H1 (cell line): ENCODE measurements around the gene JMJD8. TPM values are rescaled to one million over a fixed set of nuclear protein-coding genes. Genes with fewer than 3 reads are reported as not detected.
A peak's percentile ranks its signal among the peaks of the same experiment; 100 is the strongest.

Experiments used
- CTCF ChIA-PET: fragments of 300-600 bp; sonication (Branson Sonifier 250); formaldehyde crosslinking; loops from one replicate; lab custom pipeline; 2021; ENCODE audit not compliant: partially characterized antibody; lab: Charles Lee
- POLR2A ChIA-PET: fragments of 300-600 bp; sonication (Branson Sonifier 250); formaldehyde crosslinking; loops from one replicate; lab custom pipeline; 2021; ENCODE audit warnings: inconsistent platforms; ENCODE audit not compliant: partially characterized antibody; lab: Charles Lee
- DNase-seq, 2 experiments: peaks; one replicate each; pipeline versions ENCODE4 v3.0.0 to v3.0.0-alpha.2; 2010 to 2022; ENCODE audit warnings: low spot score in 2 of 2, low read depth in 1 of 2, mixed read lengths in 1 of 2
- FAIRE-seq: peaks from 2 replicates; lab custom pipeline; 2011; peaks lifted over from hg19 to GRCh38; lab: Jason Lieb, UNC
- H2AFZ ChIP-seq: 2 replicates; pipeline ENCODE4 v1.8.1; 2012; ENCODE audit warnings: low read length, inconsistent platforms
- H2AK5ac ChIP-seq: 2 replicates; pipeline ENCODE4 v1.6.1; 2013; ENCODE audit warnings: low read depth, low read length
- H2BK120ac ChIP-seq: replicated peaks from 2 replicates; pipeline ENCODE3; 2013; ENCODE audit warnings: low read depth, low read length, inconsistent platforms
- H2BK12ac ChIP-seq: 2 replicates; pipeline ENCODE4 v1.6.1; 2013; ENCODE audit warnings: low read depth, low read length
- H2BK15ac ChIP-seq: 2 replicates; pipeline ENCODE4 v1.6.1; 2013; ENCODE audit warnings: low read length
- H2BK20ac ChIP-seq: 2 replicates; pipeline ENCODE4 v1.6.1; 2013; ENCODE audit warnings: low read length
- H2BK5ac ChIP-seq: 2 replicates; pipeline ENCODE4 v1.6.1; 2013; ENCODE audit warnings: low read depth, low read length
- H3K14ac ChIP-seq: 2 replicates; pipeline ENCODE4 v1.6.1; 2013; ENCODE audit warnings: inconsistent platforms; ENCODE audit not compliant: insufficient read length
- H3K18ac ChIP-seq: 2 replicates; pipeline ENCODE4 v1.6.1; 2013; ENCODE audit warnings: low read length; ENCODE audit errors: extremely low read depth
- H3K23ac ChIP-seq: 2 replicates; pipeline ENCODE4 v1.6.1; 2013; ENCODE audit warnings: inconsistent platforms; ENCODE audit not compliant: insufficient read length
- H3K23me2 ChIP-seq: 2 replicates; pipeline ENCODE4 v1.6.1; 2013; ENCODE audit warnings: low read depth, low read length
- H3K27ac ChIP-seq: 2 replicates; pipeline ENCODE4 v1.6.1; 2011; ENCODE audit warnings: low read depth, low read length, inconsistent platforms
- H3K27me3 ChIP-seq, 4 experiments: replicated peaks in 1 of 4; 1 replicate in 1 of 4; 2 replicates in 3 of 4; pipeline versions ENCODE4 v1.6.1 to v1.8.1; 2011 to 2013; ENCODE audit warnings: low read length in 3 of 4, mild to moderate bottlenecking in 3 of 4, inconsistent platforms in 2 of 4, mixed read lengths in 2 of 4, moderate library complexity in 1 of 4; ENCODE audit not compliant: control insufficient read depth in 3 of 4, insufficient read depth in 3 of 4; ENCODE audit errors: extremely low read depth in 1 of 4
- H3K36me3 ChIP-seq, 4 experiments: 2 replicates each; pipeline versions ENCODE4 v1.6.1 to v1.8.1; 2011 to 2013; ENCODE audit warnings: mild to moderate bottlenecking in 4 of 4, low read length in 3 of 4, moderate library complexity in 2 of 4, control low read depth in 1 of 4, inconsistent platforms in 1 of 4; ENCODE audit not compliant: insufficient read depth in 4 of 4, control insufficient read depth in 2 of 4
- H3K4ac ChIP-seq: replicated peaks from 2 replicates; pipeline ENCODE3; 2013; ENCODE audit warnings: low read length, low read depth, mixed read lengths, inconsistent platforms; ENCODE audit not compliant: insufficient read length
- H3K4me1 ChIP-seq, 4 experiments: replicated peaks in 1 of 4; 1 replicate in 1 of 4; 2 replicates in 3 of 4; pipeline versions ENCODE4 v1.6.1 to v1.8.1; 2011 to 2013; ENCODE audit warnings: low read length in 3 of 4, inconsistent platforms in 2 of 4, mixed read lengths in 1 of 4; ENCODE audit not compliant: insufficient read depth in 4 of 4, control insufficient read depth in 3 of 4
- H3K4me2 ChIP-seq, 2 experiments: 2 replicates each; pipeline versions ENCODE4 v1.6.1 to v1.8.1; 2011 to 2013; ENCODE audit warnings: low read depth in 2 of 2, low read length in 2 of 2, control low read depth in 1 of 2, inconsistent platforms in 1 of 2, mild to moderate bottlenecking in 1 of 2; ENCODE audit not compliant: insufficient read depth in 1 of 2
- H3K4me3 ChIP-seq, 4 experiments: fragments of 200-600, 300-600 bp in 1 of 4; sonication (generic), shearing (Covaris generic), sonication (Bioruptor Twin) in 1 of 4; 2 replicates each; pipeline versions ENCODE4 v1.5.1 to v1.8.1; 2011 to 2016; ENCODE audit warnings: low read length in 4 of 4, low read depth in 3 of 4, control low read depth in 2 of 4, inconsistent platforms in 2 of 4, mild to moderate bottlenecking in 2 of 4, mixed read lengths in 1 of 4, moderate library complexity in 1 of 4; ENCODE audit not compliant: insufficient read depth in 2 of 4; ENCODE audit errors: extremely low read depth in 1 of 4
- H3K56ac ChIP-seq: replicated peaks from 2 replicates; pipeline ENCODE3; 2013; ENCODE audit warnings: low read depth, mild to moderate bottlenecking, mixed read lengths, low read length, inconsistent platforms; ENCODE audit not compliant: insufficient read length
- H3K79me1 ChIP-seq: 2 replicates; pipeline ENCODE4 v1.6.1; 2013; ENCODE audit warnings: low read depth, low read length, control low read depth
- H3K79me2 ChIP-seq, 2 experiments: 2 replicates each; pipeline versions ENCODE4 v1.6.1 to v1.8.1; 2012 to 2013; ENCODE audit warnings: low read length in 2 of 2, mild to moderate bottlenecking in 2 of 2, inconsistent platforms in 1 of 2; ENCODE audit not compliant: insufficient read depth in 2 of 2, control insufficient read depth in 1 of 2
- H3K9ac ChIP-seq, 4 experiments: replicated peaks in 1 of 4; 1 replicate in 1 of 4; 2 replicates in 3 of 4; pipeline versions ENCODE4 v1.6.1 to v1.8.1; 2011 to 2013; ENCODE audit warnings: low read depth in 3 of 4, low read length in 3 of 4, control low read depth in 2 of 4, mild to moderate bottlenecking in 2 of 4, moderate library complexity in 2 of 4, inconsistent platforms in 1 of 4; ENCODE audit errors: extremely low read depth in 1 of 4
- H3K9me3 ChIP-seq, 2 experiments: 2 replicates each; pipeline versions ENCODE4 v1.6.1 to v1.8.1; 2012 to 2013; ENCODE audit warnings: mild to moderate bottlenecking in 2 of 2, moderate library complexity in 2 of 2, control low read depth in 1 of 2, inconsistent platforms in 1 of 2, low read depth in 1 of 2, low read length in 1 of 2, mixed read lengths in 1 of 2; ENCODE audit not compliant: insufficient read depth in 2 of 2
- H4K20me1 ChIP-seq, 2 experiments: replicated peaks in 1 of 2; 2 replicates each; pipeline versions ENCODE3 to v1.8.1; 2011 to 2013; ENCODE audit warnings: inconsistent platforms in 2 of 2, low read length in 2 of 2, mild to moderate bottlenecking in 1 of 2; ENCODE audit not compliant: insufficient read depth in 2 of 2, control insufficient read depth in 1 of 2
- H4K5ac ChIP-seq: 2 replicates; pipeline ENCODE4 v1.6.1; 2013; ENCODE audit warnings: low read length, low read depth, mixed read lengths, inconsistent platforms; ENCODE audit not compliant: insufficient read length
- H4K8ac ChIP-seq: 2 replicates; pipeline ENCODE4 v1.8.0; 2013; ENCODE audit warnings: mild to moderate bottlenecking, moderate library complexity, low read length, inconsistent platforms; ENCODE audit not compliant: insufficient read depth; ENCODE audit errors: extremely low read depth
- H4K91ac ChIP-seq: replicated peaks from 2 replicates; pipeline ENCODE3; 2013; ENCODE audit warnings: low read length, mixed read lengths, inconsistent platforms; ENCODE audit not compliant: insufficient read length
- CHD2 ChIP-seq: IDR thresholded peaks from 2 replicates; pipeline ENCODE4 v1.6.1; 2012; ENCODE audit warnings: low read length, improper control_type of control experiment
- EP300 ChIP-seq, 2 experiments: IDR thresholded peaks; 1 replicate in 1 of 2; 2 replicates in 1 of 2; pipeline ENCODE4 v1.6.1; 2011 to 2012; ENCODE audit warnings: low read depth in 2 of 2, low read length in 2 of 2, mild to moderate bottlenecking in 2 of 2, borderline replicate concordance in 1 of 2, inconsistent platforms in 1 of 2, moderate library complexity in 1 of 2
- HDAC6 ChIP-seq: IDR thresholded peaks from one replicate; pipeline ENCODE4 v1.7.1; 2012; ENCODE audit warnings: low read depth, mild to moderate bottlenecking, inconsistent platforms, low read length, moderate library complexity
- NRF1 ChIP-seq: IDR thresholded peaks from 2 replicates; pipeline ENCODE4 v1.6.1; 2011; ENCODE audit warnings: mild to moderate bottlenecking, low read depth, low read length, improper control_type of control experiment
- RFX5 ChIP-seq: IDR thresholded peaks from 2 replicates; pipeline ENCODE4 v1.6.1; 2011; ENCODE audit warnings: low read depth, low read length, improper control_type of control experiment, borderline replicate concordance
- SP2 ChIP-seq: IDR thresholded peaks from 2 replicates; pipeline ENCODE4 v1.6.1; 2012; ENCODE audit warnings: mild to moderate bottlenecking, low read length, inconsistent platforms
- TBP ChIP-seq: IDR thresholded peaks from 2 replicates; pipeline ENCODE4 v1.6.1; 2011; ENCODE audit warnings: low read depth, low read length, improper control_type of control experiment
- WGBS, 2 experiments: shearing (Covaris generic) in 1 of 2; methylation state at CpG; one replicate each; pipeline versions ENCODE4 v1.1.6 to v1.1.7; 2013 to 2015; ENCODE audit warnings: low lambda C conversion rate in 2 of 2, mixed read lengths in 2 of 2, inconsistent platforms in 1 of 2, low coverage in 1 of 2, missing lambda C conversion rate in 1 of 2; ENCODE audit not compliant: insufficient replicate concordance in 2 of 2, insufficient coverage in 1 of 2, insufficient read length in 1 of 2; ENCODE audit errors: extremely low coverage in 1 of 2, missing lambda C conversion rate in 1 of 2; 5-methylcytosine and 5-hydroxymethylcytosine counted together
- polyA plus RNA-seq, 7 experiments: library from polyadenylated mRNA; depleted of rRNA in 3 of 7; stranded (reverse) in 5 of 7; unstranded in 2 of 7; fragments of >200 nt in 5 of 7; fragments of 200-250 nt in 2 of 7; gene quantifications; 1 replicate in 5 of 7; 2 replicates in 1 of 7; 4 replicates in 1 of 7; pipeline versions ENCODE4 v1.2.1 to v1.2.3, GENCODE V29; 2011 to 2013; ENCODE audit warnings: missing spikeins in 2 of 7, mixed read lengths in 2 of 7
- total RNA-seq: library from RNA; stranded (reverse); fragmentation: NEBNext Ultra II Directional; extraction: Animal tissue kit (Norgen Biotek cat#: 25700); gene quantifications from 2 replicates; pipeline ENCODE4 v1.2.1, GENCODE V29; 2021

Gene JMJD8
- total and polyA plus RNA-seq, 2 of the 8 experiments (the other 6 are each of a cell fraction or from before 2014, with no cell fraction given), result 46.4 to 87.4 TPM

GRCh38 chr16:724188-725040 is 40.3 kb upstream of the JMJD8 start:
- Histone ChIP-seq H3K79me2 (no peaks in the 10 kb centered on the region), H3K23me2 (peaks cover 28% of the 10 kb centered on the region; the same call in 1 of the 2 replicates), H3K4me3 (no peak overlapping the region), H2BK5ac (no peak overlapping the region), H3K14ac (no peak overlapping the region), H4K5ac (no peak overlapping the region), H2BK12ac (no peak overlapping the region), H4K20me1 (peaks cover 4 to 15% of the 10 kb centered on the region in 2 experiments), H4K8ac (no peak overlapping the region; the same call in 1 of the 2 replicates), H2BK15ac (no peak overlapping the region), H3K4me1 (peaks cover 0 to 21% (median 14%) of the 10 kb centered on the region in 4 experiments; a peak in 5 of 7 replicates), H4K91ac (no peak overlapping the region), H2BK20ac (no peak overlapping the region), H3K56ac (no peak overlapping the region), H3K23ac (no peak overlapping the region), H2BK120ac (no peak overlapping the region), H3K9me3 (no peaks in the 10 kb centered on the region; a peak in 1 of 4 replicates), H3K4me2 (no peak overlapping the region), H3K4ac (no peak overlapping the region), H3K27ac (no peak overlapping the region), H3K9ac (no peak overlapping the region), H3K79me1 (no peaks in the 10 kb centered on the region), H3K27me3 (peaks cover 0 to 16% (median 5%) of the 10 kb centered on the region in 4 experiments; a peak in 4 of 7 replicates), H3K18ac (no peak overlapping the region), H2AK5ac (no peak overlapping the region), H3K36me3 (peaks cover 0 to 6% (median 0%) of the 10 kb centered on the region in 4 experiments; a peak in 1 of 8 replicates), H2AFZ (no peak overlapping the region)
- CTCF ChIA-PET, result interaction anchor here (0.5 to 35.8 kb wide), 4 partner anchors 7 to 76 kb away, joined by 3 to 977 read pairs (median 700); partner anchors contain the start of genes ANTKMT, CCDC78, CHTF18 and CIAO3
- FAIRE-seq (no peak), DNase-seq (peak in 1 of 2 experiments; percentile 43)
- POLR2A ChIA-PET, result interaction anchor here (0.7 to 23.0 kb wide), 17 partner anchors 2 to 76 kb away, joined by 3 to 353 read pairs (median 7); partner anchors contain the start of genes ANTKMT, CCDC78, CHTF18 and CIAO3
- WGBS, 2 experiments, result 95% methylated on average over 21 of the region's 29 CpGs; no CpG with 5 or more reads in 1 of the 2 experiments
- no peak for TF ChIP-seq NRF1
- no peak for TF ChIP-seq SP2
- TF ChIP-seq EP300 (IDR thresholded peaks at IDR 0.05; ENCODE audit: borderline replicate concordance in 1 of 2, low read depth in 2 of 2, low read length in 2 of 2), result no peak
- TF ChIP-seq CHD2, result no peak
- TF ChIP-seq HDAC6, result no peak
- TF ChIP-seq TBP, result no peak
- TF ChIP-seq RFX5, result no peak
